HepG2 (cell line): ENCODE results near the gene RASIP1. TPM values are rescaled to one million over a fixed set of nuclear protein-coding genes. Genes with fewer than 3 reads are reported as not detected.

Source experiments
- BCL6 ChIP-seq: IDR thresholded peaks from 2 replicates; pipeline ENCODE4 v1.6.1; 2016; ENCODE audit warnings: missing genetic modification reagents, missing compliant biosample characterization
- GLI4 ChIP-seq: sonication (generic); formaldehyde crosslinking; IDR thresholded peaks from 2 replicates; pipeline ENCODE4 v1.5.1; 2020; ENCODE audit warnings: missing genetic modification reagents, mild to moderate bottlenecking, moderate library complexity, borderline replicate concordance
- KAT7 ChIP-seq: IDR thresholded peaks from 2 replicates; pipeline ENCODE4 v1.6.1; 2018; ENCODE audit warnings: borderline replicate concordance, missing compliant biosample characterization
- MAFF ChIP-seq: IDR thresholded peaks from 2 replicates; pipeline ENCODE4 v1.6.1; 2011; ENCODE audit warnings: low read depth, low read length, improper control_type of control experiment
- MLX ChIP-seq: IDR thresholded peaks from 2 replicates; pipeline ENCODE4 v1.6.1; 2016
- POLR2A ChIP-seq, 2 experiments: IDR thresholded peaks; 2 replicates each; pipeline ENCODE4 v1.6.1; 2011; ENCODE audit warnings: low read depth in 2 of 2, low read length in 2 of 2, mild to moderate bottlenecking in 1 of 2, moderate library complexity in 1 of 2; ENCODE audit not compliant: insufficient read depth in 1 of 2
- RBFOX2 ChIP-seq: fragments of 200-400 bp; formaldehyde crosslinking; IDR thresholded peaks from 2 replicates; pipeline ENCODE4 v1.6.1; 2017; ENCODE audit warnings: low read depth, mild to moderate bottlenecking, low read length
- REL ChIP-seq: sonication (generic); formaldehyde crosslinking; conservative IDR thresholded peaks from 2 replicates; pipeline ENCODE4 v1.8.0; 2022; ENCODE audit warnings: mild to moderate bottlenecking, missing genetic modification reagents, moderate library complexity
- SAP130 ChIP-seq: IDR thresholded peaks from 2 replicates; pipeline ENCODE4 v1.6.1; 2016; ENCODE audit warnings: low read depth
- TFAP4 ChIP-seq: sonication (generic); IDR thresholded peaks from 2 replicates; pipeline ENCODE4 v1.6.1; 2016; ENCODE audit warnings: low read depth, borderline replicate concordance
- TFE3 ChIP-seq: IDR thresholded peaks from 2 replicates; pipeline ENCODE4 v1.6.1; 2016
- TRIM22 ChIP-seq: fragments of 450-650 bp; IDR thresholded peaks from 2 replicates; pipeline ENCODE4 v1.6.1; 2017
- ZBTB46 ChIP-seq: sonication (generic); formaldehyde crosslinking; IDR thresholded peaks from 2 replicates; pipeline ENCODE4 v1.4.0; 2020; ENCODE audit warnings: mild to moderate bottlenecking, missing genetic modification reagents, borderline replicate concordance
- ZNF383 ChIP-seq: sonication (generic); formaldehyde crosslinking; IDR thresholded peaks from 2 replicates; pipeline ENCODE4 v1.4.0; 2020; ENCODE audit warnings: missing genetic modification reagents, mild to moderate bottlenecking, borderline replicate concordance
- ZNF460 ChIP-seq: sonication (generic); formaldehyde crosslinking; IDR thresholded peaks from 2 replicates; pipeline ENCODE4 v1.5.1; 2020; ENCODE audit warnings: missing genetic modification reagents, mild to moderate bottlenecking, borderline replicate concordance
- ZNF609 ChIP-seq: sonication (generic); formaldehyde crosslinking; IDR thresholded peaks from 2 replicates; pipeline ENCODE4 v1.4.0; 2020; ENCODE audit warnings: mild to moderate bottlenecking, missing genetic modification reagents, borderline replicate concordance
- ZNF891 ChIP-seq: sonication (generic); formaldehyde crosslinking; IDR thresholded peaks from 2 replicates; pipeline ENCODE4 v1.5.0; 2020; ENCODE audit warnings: mild to moderate bottlenecking, missing genetic modification reagents
- polyA plus RNA-seq, 8 experiments: library from polyadenylated mRNA; depleted of rRNA in 3 of 8; stranded (reverse) in 7 of 8; unstranded in 1 of 8; fragments of >200 nt; fragmentation: Illumina TruSeq in 4 of 8; extraction: Trizol in 4 of 8; gene quantifications; 2 replicates each; pipeline versions ENCODE4 v1.2.1 to v1.2.3, GENCODE V29; 2011 to 2016; ENCODE audit warnings: low read depth in 4 of 8, missing spikeins in 1 of 8, mixed read lengths in 1 of 8; ENCODE audit not compliant: insufficient read depth in 1 of 8
- total RNA-seq, 5 experiments: library from RNA; depleted of rRNA; stranded (reverse); fragments of >200 nt; fragmentation: Illumina TruSeq; extraction: Trizol; gene quantifications; 2 replicates each; pipeline ENCODE4 v1.2.3, GENCODE V29; 2016; ENCODE audit warnings: low read depth in 1 of 5

Gene RASIP1
- total and polyA plus RNA-seq, 2 of the 13 experiments (the other 11 are each of a cell fraction or from before 2014, with no cell fraction given): 0.44 to 0.58 TPM

- peak; percentile 25; the same call in 1 of the 2 replicates for TF ChIP-seq ZNF609 (CRISPR knock-in tag)
- TF ChIP-seq RBFOX2: peak; percentile 48
- TF ChIP-seq ZBTB46 (CRISPR knock-in tag): no peak
- no peak for TF ChIP-seq TFAP4
- peak; percentile 31 to 49; a peak in 1 of 4 replicates for TF ChIP-seq POLR2A (IDR thresholded peaks at IDR 0.05; ENCODE audit: insufficient read depth in 1 of 2, low read depth in 2 of 2, low read length in 2 of 2)
- TF ChIP-seq ZNF383 (CRISPR knock-in tag): 0 out of 2 replicates have a peak, but pooled peaks have one; percentile 23
- no peak for TF ChIP-seq GLI4
- TF ChIP-seq TRIM22: no peak
- TF ChIP-seq REL (CRISPR knock-in tag): no peak
- peak; percentile 12; the same call in 1 of the 2 replicates for TF ChIP-seq BCL6
- TF ChIP-seq MLX: no peak
- 0 out of 2 replicates have a peak, but pooled peaks have one; percentile 14 for TF ChIP-seq TFE3
- TF ChIP-seq ZNF891 (CRISPR knock-in tag): no peak
- 0 out of 2 replicates have a peak, but pooled peaks have one; percentile 35 for TF ChIP-seq KAT7
- peak; percentile 25; the same call in 1 of the 2 replicates for TF ChIP-seq MAFF
- TF ChIP-seq SAP130: peak; percentile 6; the same call in 1 of the 2 replicates
- TF ChIP-seq ZNF460 (CRISPR knock-in tag): no peak
These were observed 20.9 kb downstream of the RASIP1 start, which contains the start of gene MAMSTR (continued) for GRCh38 chr19:48719263-48720171.
